ENCODE data around the gene KCNMB1. TPM values are rescaled to one million over a fixed set of nuclear protein-coding genes. Genes with fewer than 3 reads are reported as not detected.

KCNMB1 gene
- total and polyA plus RNA-seq, 2 donors (not counting 3 experiments of a cell fraction or from before 2014, with no cell fraction given) = 0.15 to 0.29 TPM

- Histone ChIP-seq H3K9me1 (replicated peaks; ENCODE audit: control insufficient read depth, extremely low read depth, insufficient read depth, low read length) (no peaks in the 10 kb centered on the region), H3K27me3 (ENCODE audit: control insufficient read depth in 2 of 2, insufficient read depth in 2 of 2, low read length in 2 of 2) (peaks cover 2 to 8% of the 10 kb centered on the region in 2 experiments), H3K4me2 (ENCODE audit: insufficient read depth, low read length) (no peak overlapping the region), H3K79me2 (ENCODE audit: control insufficient read depth, insufficient read depth, low read length) (no peaks in the 10 kb centered on the region), H3K4me1 (ENCODE audit: control insufficient read depth, extremely low read depth, insufficient read depth, low read length) (no peaks in the 10 kb centered on the region), H3K9me3 (replicated peaks; ENCODE audit: control insufficient read depth, insufficient read depth, low read length) (no peaks in the 10 kb centered on the region), H2AFZ (ENCODE audit: low read depth, low read length) (no peak overlapping the region), H3K27ac (ENCODE audit: insufficient read depth, low read depth, low read length) (no peak overlapping the region), H3K36me3 (ENCODE audit: control insufficient read depth in 2 of 2, extremely low read depth in 1 of 2, insufficient read depth in 2 of 2, low read length in 2 of 2) (no peaks in the 10 kb centered on the region), H3K4me3 (replicated peaks in 1 of 3; ENCODE audit: insufficient read depth in 1 of 3, low read depth in 1 of 3, low read length in 3 of 3) (no peak overlapping the region), H4K20me1 (replicated peaks; ENCODE audit: control insufficient read depth, extremely low read depth, insufficient read depth, low read length) (no peaks in the 10 kb centered on the region), H3K9ac (replicated peaks; ENCODE audit: extremely low read depth, insufficient read depth, low read length) (no peak overlapping the region)
- CTCF ChIA-PET = interaction anchor here (0.6 to 7.9 kb wide), 7 partner anchors 10 to 214 kb away, joined by 3 to 140 read pairs (median 5); no protein-coding TSS in a partner anchor
- TF ChIP-seq GATA2 (IDR thresholded peaks at IDR 0.05; ENCODE audit: insufficient read depth, insufficient read length, low read depth, low read length) = no peak
- TF ChIP-seq MYC (IDR thresholded peaks at IDR 0.05; ENCODE audit: low read depth, low read length) = no peak
- no peak for TF ChIP-seq POLR2A (IDR thresholded peaks at IDR 0.05; ENCODE audit: low read depth, low read length)
- TF ChIP-seq MAX (IDR thresholded peaks at IDR 0.05; ENCODE audit: insufficient read depth, insufficient read length) = no peak
- TF ChIP-seq, protein P1, sequence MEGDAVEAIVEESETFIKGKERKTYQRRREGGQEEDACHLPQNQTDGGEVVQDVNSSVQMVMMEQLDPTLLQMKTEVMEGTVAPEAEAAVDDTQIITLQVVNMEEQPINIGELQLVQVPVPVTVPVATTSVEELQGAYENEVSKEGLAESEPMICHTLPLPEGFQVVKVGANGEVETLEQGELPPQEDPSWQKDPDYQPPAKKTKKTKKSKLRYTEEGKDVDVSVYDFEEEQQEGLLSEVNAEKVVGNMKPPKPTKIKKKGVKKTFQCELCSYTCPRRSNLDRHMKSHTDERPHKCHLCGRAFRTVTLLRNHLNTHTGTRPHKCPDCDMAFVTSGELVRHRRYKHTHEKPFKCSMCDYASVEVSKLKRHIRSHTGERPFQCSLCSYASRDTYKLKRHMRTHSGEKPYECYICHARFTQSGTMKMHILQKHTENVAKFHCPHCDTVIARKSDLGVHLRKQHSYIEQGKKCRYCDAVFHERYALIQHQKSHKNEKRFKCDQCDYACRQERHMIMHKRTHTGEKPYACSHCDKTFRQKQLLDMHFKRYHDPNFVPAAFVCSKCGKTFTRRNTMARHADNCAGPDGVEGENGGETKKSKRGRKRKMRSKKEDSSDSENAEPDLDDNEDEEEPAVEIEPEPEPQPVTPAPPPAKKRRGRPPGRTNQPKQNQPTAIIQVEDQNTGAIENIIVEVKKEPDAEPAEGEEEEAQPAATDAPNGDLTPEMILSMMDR (IDR thresholded peaks at IDR 0.05; ENCODE audit: extremely low read depth in 1 of 2, insufficient read depth in 1 of 2, low read depth in 1 of 2, low read length in 2 of 2) = no peak
- TF ChIP-seq FOS (IDR thresholded peaks at IDR 0.05; ENCODE audit: borderline replicate concordance, insufficient read depth, low read length) = no peak
- dilution Hi-C loops (cut with MboI; ENCODE audit: extremely low pct_ligation_motif_present, low sequenced_read_pairs) = no loop called here
- intact Hi-C loops (cut with micrococcal nuclease) = loop anchor here (10.0 kb wide), 1 partner anchor 720 kb away; no protein-coding TSS in a partner anchor
- no peak for DNase-seq (ENCODE audit: low read depth, low spot score)
- BruUV-seq (replicated peaks) = no TSS peak
- POLR2A ChIA-PET = no interaction called here
- FAIRE-seq = no peak
These were observed 35.5 kb upstream of the KCNMB1 start for GRCh38 chr5:170424629-170425028.

Data from endothelial cell of umbilical vein (primary cell).